Transverse colon (tissue), 4 donors: ENCODE results near the gene POLR2J.

Experiments used
- POLR2AphosphoS5 ChIP-seq, 3 donors: sonication (generic); formaldehyde crosslinking; IDR thresholded peaks; one replicate each; pipeline ENCODE4 v1.6.1; 2016; ENCODE audit warnings: antibody characterized with exemption in 3 of 3
- TF ChIP-seq, protein P1 (sequence below), 5 experiments: fragments of 200-600 bp in 3 of 5; fragments of 450-650 bp in 2 of 5; sonication (generic) in 3 of 5; IDR thresholded peaks; 1 replicate in 2 of 5; 2 replicates in 3 of 5; pipeline ENCODE4 v1.5.1; 2016 to 2017; ENCODE audit warnings: antibody characterized with exemption in 5 of 5, inconsistent platforms in 3 of 5, mild to moderate bottlenecking in 2 of 5, moderate library complexity in 1 of 5

DNA sequence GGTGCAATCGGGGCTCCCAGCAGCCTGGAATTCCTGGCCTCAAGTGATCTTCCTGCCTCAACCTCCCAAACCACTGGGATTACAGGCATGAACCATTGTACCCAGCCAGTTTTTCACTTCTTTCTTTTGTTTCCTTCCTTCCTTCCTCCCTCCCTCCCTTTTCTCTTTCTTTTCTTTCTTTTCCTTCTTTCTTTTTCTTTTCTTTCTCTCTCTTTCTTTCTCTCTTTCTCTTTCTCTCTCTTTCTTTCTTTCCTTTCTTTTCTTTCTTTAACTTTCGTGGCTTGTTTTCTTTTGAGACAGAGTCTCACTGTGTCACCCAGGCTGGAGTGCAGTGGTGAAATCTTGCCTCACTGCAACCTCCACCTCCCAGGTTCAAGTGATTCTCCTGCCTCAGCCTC, 33.0 kb downstream of the POLR2J start:
- TF ChIP-seq, protein P1, sequence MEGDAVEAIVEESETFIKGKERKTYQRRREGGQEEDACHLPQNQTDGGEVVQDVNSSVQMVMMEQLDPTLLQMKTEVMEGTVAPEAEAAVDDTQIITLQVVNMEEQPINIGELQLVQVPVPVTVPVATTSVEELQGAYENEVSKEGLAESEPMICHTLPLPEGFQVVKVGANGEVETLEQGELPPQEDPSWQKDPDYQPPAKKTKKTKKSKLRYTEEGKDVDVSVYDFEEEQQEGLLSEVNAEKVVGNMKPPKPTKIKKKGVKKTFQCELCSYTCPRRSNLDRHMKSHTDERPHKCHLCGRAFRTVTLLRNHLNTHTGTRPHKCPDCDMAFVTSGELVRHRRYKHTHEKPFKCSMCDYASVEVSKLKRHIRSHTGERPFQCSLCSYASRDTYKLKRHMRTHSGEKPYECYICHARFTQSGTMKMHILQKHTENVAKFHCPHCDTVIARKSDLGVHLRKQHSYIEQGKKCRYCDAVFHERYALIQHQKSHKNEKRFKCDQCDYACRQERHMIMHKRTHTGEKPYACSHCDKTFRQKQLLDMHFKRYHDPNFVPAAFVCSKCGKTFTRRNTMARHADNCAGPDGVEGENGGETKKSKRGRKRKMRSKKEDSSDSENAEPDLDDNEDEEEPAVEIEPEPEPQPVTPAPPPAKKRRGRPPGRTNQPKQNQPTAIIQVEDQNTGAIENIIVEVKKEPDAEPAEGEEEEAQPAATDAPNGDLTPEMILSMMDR (IDR thresholded peaks at IDR 0.05), result no peak
- TF ChIP-seq POLR2AphosphoS5 (IDR thresholded peaks at IDR 0.05), result no peak
